Mesenchymal stem cell (in vitro differentiated cells and primary cell): ENCODE data around the gene CERS6.

ENCODE experiments used
- DNase-seq: peaks from one replicate; pipeline ENCODE4 v3.0.0-alpha.2; 2013
- H2AFZ ChIP-seq: one replicate; pipeline ENCODE4 v1.6.1; 2013; ENCODE audit warnings: low read depth, mild to moderate bottlenecking, control low read depth, inconsistent platforms, low read length, moderate library complexity
- H2AK5ac ChIP-seq: 2 replicates; pipeline ENCODE4 v1.6.1; 2013; ENCODE audit warnings: low read length, moderate library complexity, mild to moderate bottlenecking, inconsistent platforms; ENCODE audit not compliant: severe bottlenecking
- H2BK120ac ChIP-seq: one replicate; pipeline ENCODE4 v1.6.1; 2013; ENCODE audit warnings: low read depth, mild to moderate bottlenecking, inconsistent platforms, low read length, moderate library complexity
- H2BK12ac ChIP-seq, 2 experiments: one replicate each; pipeline ENCODE4 v1.6.1; 2013; ENCODE audit warnings: inconsistent platforms in 2 of 2, low read length in 2 of 2, mild to moderate bottlenecking in 2 of 2, moderate library complexity in 2 of 2, control low read depth in 1 of 2
- H2BK15ac ChIP-seq: one replicate; pipeline ENCODE4 v1.6.1; 2013; ENCODE audit warnings: mild to moderate bottlenecking, low read depth, inconsistent platforms; ENCODE audit not compliant: poor library complexity, severe bottlenecking
- H2BK5ac ChIP-seq: 2 replicates; pipeline ENCODE4 v1.6.1; 2013; ENCODE audit warnings: low read depth, mild to moderate bottlenecking, low read length, control low read depth, inconsistent platforms; ENCODE audit not compliant: poor library complexity, severe bottlenecking
- H3K14ac ChIP-seq, 2 experiments: one replicate each; pipeline ENCODE4 v1.6.1; 2013; ENCODE audit warnings: inconsistent platforms in 2 of 2, low read length in 2 of 2, control low read depth in 1 of 2, mild to moderate bottlenecking in 1 of 2, moderate library complexity in 1 of 2
- H3K18ac ChIP-seq, 2 experiments: one replicate each; pipeline ENCODE4 v1.6.1; 2013; ENCODE audit warnings: inconsistent platforms in 2 of 2, low read length in 2 of 2, control low read depth in 1 of 2, low read depth in 1 of 2, mild to moderate bottlenecking in 1 of 2
- H3K23ac ChIP-seq, 2 experiments: one replicate each; pipeline ENCODE4 v1.6.1; 2013; ENCODE audit warnings: inconsistent platforms in 2 of 2, low read length in 2 of 2, mild to moderate bottlenecking in 2 of 2, moderate library complexity in 2 of 2, control low read depth in 1 of 2
- H3K27ac ChIP-seq: 2 replicates; pipeline ENCODE4 v1.5.1; 2013; ENCODE audit warnings: mild to moderate bottlenecking, moderate library complexity, low read length, control low read depth, inconsistent platforms; ENCODE audit not compliant: poor library complexity, severe bottlenecking
- H3K27me3 ChIP-seq, 2 experiments: 2 replicates each; pipeline versions ENCODE4 v1.6.1 to v1.7.0; 2013; ENCODE audit warnings: low read length in 2 of 2, mild to moderate bottlenecking in 2 of 2, moderate library complexity in 2 of 2, control low read depth in 1 of 2, inconsistent platforms in 1 of 2; ENCODE audit not compliant: control insufficient read depth in 1 of 2, insufficient read depth in 1 of 2
- H3K36me3 ChIP-seq, 2 experiments: 2 replicates each; pipeline versions ENCODE4 v1.6.1 to v1.7.0; 2013; ENCODE audit warnings: low read length in 2 of 2, control low read depth in 1 of 2, inconsistent platforms in 1 of 2, low read depth in 1 of 2, mild to moderate bottlenecking in 1 of 2; ENCODE audit not compliant: insufficient read depth in 2 of 2, control insufficient read depth in 1 of 2
- H3K4ac ChIP-seq, 2 experiments: one replicate each; pipeline ENCODE4 v1.6.1; 2013; ENCODE audit warnings: inconsistent platforms in 2 of 2, low read length in 2 of 2, mild to moderate bottlenecking in 2 of 2, moderate library complexity in 2 of 2, control low read depth in 1 of 2, low read depth in 1 of 2
- H3K4me1 ChIP-seq: 2 replicates; pipeline ENCODE4 v1.6.1; 2013; ENCODE audit warnings: low read depth, low read length, control low read depth; ENCODE audit not compliant: control insufficient read depth, insufficient read depth
- H3K4me2 ChIP-seq: 2 replicates; pipeline ENCODE4 v1.6.1; 2013; ENCODE audit warnings: low read length, mild to moderate bottlenecking, inconsistent platforms; ENCODE audit not compliant: poor library complexity, severe bottlenecking
- H3K4me3 ChIP-seq, 2 experiments: 2 replicates each; pipeline versions ENCODE4 v1.5.1 to v1.7.0; 2013; ENCODE audit warnings: low read length in 2 of 2, mild to moderate bottlenecking in 2 of 2, control low read depth in 1 of 2, low read depth in 1 of 2; ENCODE audit not compliant: insufficient read depth in 1 of 2
- H3K79me1 ChIP-seq: replicated peaks from 2 replicates; pipeline ENCODE4 v1.6.1; 2013; ENCODE audit warnings: mild to moderate bottlenecking, control low read depth, low read length, inconsistent platforms; ENCODE audit not compliant: poor library complexity, severe bottlenecking
- H3K9ac ChIP-seq: 2 replicates; pipeline ENCODE4 v1.7.0; 2013; ENCODE audit warnings: mild to moderate bottlenecking, low read length, moderate library complexity
- H3K9me3 ChIP-seq: 2 replicates; pipeline ENCODE4 v1.7.0; 2013; ENCODE audit warnings: mild to moderate bottlenecking, low read length; ENCODE audit not compliant: control insufficient read depth
- H4K8ac ChIP-seq: one replicate; pipeline ENCODE4 v1.6.1; 2013; ENCODE audit warnings: inconsistent platforms, mild to moderate bottlenecking, low read length, moderate library complexity
- H4K91ac ChIP-seq: one replicate; pipeline ENCODE4 v1.6.1; 2013; ENCODE audit warnings: mild to moderate bottlenecking, low read length, inconsistent platforms
- WGBS: methylation state at CpG from one replicate; pipeline ENCODE4 v1.1.7; 2013; ENCODE audit warnings: mixed read lengths; 5-methylcytosine and 5-hydroxymethylcytosine counted together

Gene CERS6

GRCh38 chr2:168449419-168449818 is 6.7 kb upstream of the CERS6 start:
- Histone ChIP-seq H3K18ac (no peak overlapping the region), H3K23ac (no peak overlapping the region), H3K4me3 (no peak overlapping the region), H3K4me1 (peaks cover 2% of the 10 kb centered on the region), H3K27ac (no peak overlapping the region), H3K79me1 (no peaks in the 10 kb centered on the region), H3K36me3 (no peaks in the 10 kb centered on the region), H2BK120ac (no peak overlapping the region), H4K8ac (no peak overlapping the region), H3K14ac (no peak overlapping the region), H2BK12ac (no peak overlapping the region), H3K9me3 (peaks cover 18% of the 10 kb centered on the region), H2AK5ac (no peak overlapping the region), H4K91ac (no peak overlapping the region), H2BK15ac (no peak overlapping the region), H2BK5ac (no peak overlapping the region), H3K27me3 (no peaks in the 10 kb centered on the region), H3K4me2 (no peak overlapping the region), H3K9ac (no peak overlapping the region), H2AFZ (no peak overlapping the region), H3K4ac (no peak overlapping the region)
- WGBS: 81% methylated on average over 3 of the region's 3 CpGs
- no peak for DNase-seq

- Histone ChIP-seq H2BK120ac (no peak overlapping the region), H3K4me2 (no peak overlapping the region), H3K18ac (no peak overlapping the region), H3K27me3 (no peaks in the 10 kb centered on the region), H3K79me1 (no peaks in the 10 kb centered on the region), H3K23ac (no peak overlapping the region), H4K91ac (no peak overlapping the region), H3K4me3 (no peak overlapping the region), H2BK15ac (no peak overlapping the region), H3K4me1 (peaks cover 2% of the 10 kb centered on the region), H3K36me3 (no peaks in the 10 kb centered on the region), H3K9me3 (peaks cover 12% of the 10 kb centered on the region), H3K27ac (no peak overlapping the region), H4K8ac (no peak overlapping the region), H2BK12ac (no peak overlapping the region), H3K14ac (no peak overlapping the region), H2AFZ (no peak overlapping the region), H3K4ac (no peak overlapping the region), H2AK5ac (no peak overlapping the region), H3K9ac (no peak overlapping the region), H2BK5ac (no peak overlapping the region)
- DNase-seq: no peak
- no CpG with 5 or more reads among the region's 1 CpG for WGBS
Observed at GRCh38 chr2:168450171-168450570, 5.9 kb upstream of the CERS6 start.

- H3K9me3 ChIP-seq: peaks cover 12% of the 10 kb centered on the region
- H3K14ac ChIP-seq: no peak overlapping the region
- no peak overlapping the region for H2AFZ ChIP-seq
- H3K4me1 ChIP-seq: peaks cover 4% of the 10 kb centered on the region
- H4K8ac ChIP-seq: no peak overlapping the region
- DNase-seq: no peak
- H4K91ac ChIP-seq: no peak overlapping the region
- no peak overlapping the region for H2BK120ac ChIP-seq
- no peak overlapping the region for H3K4me2 ChIP-seq
- no peak overlapping the region for H3K18ac ChIP-seq
- no peak overlapping the region for H2BK5ac ChIP-seq
- H3K4me3 ChIP-seq: no peak overlapping the region
- H3K27ac ChIP-seq: no peak overlapping the region
- no peaks in the 10 kb centered on the region for H3K27me3 ChIP-seq
- no peaks in the 10 kb centered on the region for H3K36me3 ChIP-seq
- H3K9ac ChIP-seq: no peak overlapping the region
- H2BK12ac ChIP-seq: no peak overlapping the region
- no peak overlapping the region for H2BK15ac ChIP-seq
- H3K23ac ChIP-seq: no peak overlapping the region
- WGBS: 100% methylated on average over 2 of the region's 5 CpGs
- no peak overlapping the region for H2AK5ac ChIP-seq
- no peaks in the 10 kb centered on the region for H3K79me1 ChIP-seq
- no peak overlapping the region for H3K4ac ChIP-seq
Observed at GRCh38 chr2:168450732-168451131, 5.3 kb upstream of the CERS6 start.

- no peak overlapping the region for H2AK5ac ChIP-seq
- 96% methylated on average over 3 of the region's 3 CpGs for WGBS
Observed at GRCh38 chr2:168452781-168453180, 3.3 kb upstream of the CERS6 start.

More at GRCh38 chr2:168452781-168453180, 3.3 kb upstream of the CERS6 start:
- no peak overlapping the region for H3K4me2 ChIP-seq
- H2BK120ac ChIP-seq: no peak overlapping the region
- no peak overlapping the region for H4K91ac ChIP-seq
- no peak overlapping the region for H3K4ac ChIP-seq
- H3K14ac ChIP-seq: no peak overlapping the region
- H3K23ac ChIP-seq: no peak overlapping the region
- H3K79me1 ChIP-seq: peaks cover 3% of the 10 kb centered on the region
- H3K9ac ChIP-seq: no peak overlapping the region
- no peak for DNase-seq
- H3K4me1 ChIP-seq: peaks cover 6% of the 10 kb centered on the region
- no peaks in the 10 kb centered on the region for H3K9me3 ChIP-seq
- no peak overlapping the region for H3K27ac ChIP-seq
- H2BK5ac ChIP-seq: no peak overlapping the region
- no peak overlapping the region for H3K18ac ChIP-seq
- H3K36me3 ChIP-seq: no peaks in the 10 kb centered on the region
- no peak overlapping the region for H2AFZ ChIP-seq
- no peak overlapping the region for H2BK15ac ChIP-seq
- H3K27me3 ChIP-seq: no peaks in the 10 kb centered on the region
- H3K4me3 ChIP-seq: no peak overlapping the region
- H2BK12ac ChIP-seq: no peak overlapping the region
- H4K8ac ChIP-seq: peak overlapping the region; percentile 32
